Naive thymus-derived CD4-positive, alpha-beta T cell (primary cell): ENCODE data around the gene SLC6A11. TPM values are rescaled to one million over a fixed set of nuclear protein-coding genes. Genes with fewer than 3 reads are reported as not detected.

Experiments
- ATAC-seq: fragments of 150-1000 bp; cut with Tn5 transposase; 2 replicates; pipeline ENCODE4 v1.10.0; 2021; ENCODE audit warnings: mild to moderate bottlenecking, moderate library complexity
- CTCF ChIA-PET: fragments of 350-600 bp; sonication (Branson Sonifier 250); formaldehyde crosslinking; loops from one replicate; lab custom pipeline; 2021; ENCODE audit warnings: antibody characterized with exemption; lab: Charles Lee
- POLR2A ChIA-PET: fragments of 350-600 bp; sonication (Branson Sonifier 250); formaldehyde crosslinking; loops from one replicate; lab custom pipeline; 2021; ENCODE audit warnings: antibody characterized with exemption, inconsistent platforms; lab: Charles Lee
- DNase-seq, 9 donors: peaks; one replicate each; pipeline versions ENCODE4 v3.0.0 to v3.0.0-alpha.2; 2020 to 2022; ENCODE audit warnings: mixed read lengths in 1 of 9
- H3K27ac ChIP-seq: one replicate; pipeline ENCODE4 v1.7.0; 2013; ENCODE audit warnings: mild to moderate bottlenecking, low read depth, low read length, moderate library complexity
- H3K27me3 ChIP-seq, 2 donors: one replicate each; pipeline ENCODE4 v1.7.0; 2013; ENCODE audit warnings: low read length in 2 of 2, mild to moderate bottlenecking in 2 of 2, moderate library complexity in 2 of 2; ENCODE audit not compliant: control insufficient read depth in 2 of 2, insufficient read depth in 2 of 2
- H3K36me3 ChIP-seq, 3 experiments: 1 replicate in 2 of 3; 2 replicates in 1 of 3; pipeline ENCODE4 v1.7.0; 2013; ENCODE audit warnings: low read length in 3 of 3, mild to moderate bottlenecking in 3 of 3, moderate library complexity in 1 of 3; ENCODE audit not compliant: insufficient read depth in 3 of 3, control insufficient read depth in 2 of 3
- H3K4me1 ChIP-seq, 2 donors: one replicate each; pipeline ENCODE4 v1.7.0; 2013; ENCODE audit warnings: low read length in 2 of 2, mild to moderate bottlenecking in 2 of 2, moderate library complexity in 1 of 2; ENCODE audit not compliant: control insufficient read depth in 2 of 2, insufficient read depth in 2 of 2
- H3K4me3 ChIP-seq: 2 replicates; pipeline ENCODE4 v1.7.0; 2013; ENCODE audit warnings: mild to moderate bottlenecking, low read length
- H3K9me3 ChIP-seq, 3 experiments: 1 replicate in 2 of 3; 2 replicates in 1 of 3; pipeline ENCODE4 v1.7.0; 2013; ENCODE audit warnings: low read length in 3 of 3; ENCODE audit not compliant: control insufficient read depth in 2 of 3
- H3K27ac Mint-ChIP-seq, 9 donors: one replicate each; pipeline ENCODE4 v1.8.0; 2020 to 2022; ENCODE audit warnings: mixed read lengths in 9 of 9, mild to moderate bottlenecking in 8 of 9, moderate library complexity in 5 of 9, inconsistent platforms in 2 of 9
- H3K27me3 Mint-ChIP-seq, 5 donors: one replicate each; pipeline ENCODE4 v1.8.0; 2021 to 2022; ENCODE audit warnings: mixed read lengths in 5 of 5, mild to moderate bottlenecking in 1 of 5
- H3K36me3 Mint-ChIP-seq, 5 donors: one replicate each; pipeline ENCODE4 v1.8.0; 2020 to 2022; ENCODE audit warnings: mixed read lengths in 5 of 5, mild to moderate bottlenecking in 3 of 5, inconsistent platforms in 1 of 5
- H3K4me1 Mint-ChIP-seq, 7 donors: one replicate each; pipeline ENCODE4 v1.8.0; 2020 to 2022; ENCODE audit warnings: mixed read lengths in 7 of 7, mild to moderate bottlenecking in 3 of 7, inconsistent platforms in 1 of 7
- H3K4me3 Mint-ChIP-seq, 10 donors: one replicate each; pipeline ENCODE4 v1.8.0; 2020 to 2022; ENCODE audit warnings: mild to moderate bottlenecking in 10 of 10, mixed read lengths in 10 of 10, moderate library complexity in 6 of 10, inconsistent platforms in 2 of 10
- H3K9me3 Mint-ChIP-seq, 11 donors: one replicate each; pipeline ENCODE4 v1.8.0; 2020 to 2022; ENCODE audit warnings: mixed read lengths in 11 of 11, mild to moderate bottlenecking in 4 of 11, inconsistent platforms in 1 of 11, moderate library complexity in 1 of 11
- intact Hi-C, 2 donors: fragments of 100-400 bp; cut with micrococcal nuclease; formaldehyde crosslinking; loops; one replicate each; pipeline ENCODE4 v1.15.1; 2023
- polyA plus RNA-seq, 2 donors: library from polyadenylated mRNA; unstranded; fragments of 300-500 nt; fragmentation: Illumina TruSeq; gene quantifications; one replicate each; pipeline ENCODE4 v1.2.3, GENCODE V29; 2021
- total RNA-seq, 6 experiments: library from RNA in 5 of 6; stranded (reverse) in 5 of 6; gene quantifications; 1 replicate in 5 of 6; 2 replicates in 1 of 6; pipeline ENCODE4 v1.2.3 and lab custom pipeline; 2021 to 2026

Gene SLC6A11
- total and polyA plus RNA-seq, 7 experiments from 2014 or later = not detected

GRCh38 chr3:10968401-10968800, 152.4 kb downstream of the SLC6A11 start:
- H3K36me3 Mint-ChIP-seq = peaks cover 0 to 4% (median 0%) of the 10 kb centered on the region in 5 donors
- H3K27me3 Mint-ChIP-seq = peaks cover 4 to 46% (median 19%) of the 10 kb centered on the region in 5 donors
- no peaks in the 10 kb centered on the region for H3K36me3 ChIP-seq
- ChIA-PET CTCF (no interaction called here), POLR2A (no interaction called here)
- H3K9me3 ChIP-seq = no peaks in the 10 kb centered on the region
- H3K4me3 Mint-ChIP-seq = no peak overlapping the region
- no peaks in the 10 kb centered on the region for H3K4me1 ChIP-seq
- ATAC-seq (no peak), DNase-seq (no peak)
- H3K4me1 Mint-ChIP-seq = no peaks in the 10 kb centered on the region
- intact Hi-C loops = no loop called here
- no peak overlapping the region for H3K4me3 ChIP-seq
- H3K27ac Mint-ChIP-seq = peak overlapping the region in 1 of 9 donors; percentile 54
- H3K9me3 Mint-ChIP-seq = peaks cover 0 to 13% (median 0%) of the 10 kb centered on the region in 11 donors
- H3K27me3 ChIP-seq = no peaks in the 10 kb centered on the region
- no peak overlapping the region for H3K27ac ChIP-seq

- ChIA-PET POLR2A (no interaction called here), CTCF (no interaction called here)
- Histone ChIP-seq H3K9me3 (no peaks in the 10 kb centered on the region), H3K27ac (no peak overlapping the region), H3K4me3 (no peak overlapping the region), H3K4me1 (no peaks in the 10 kb centered on the region), H3K36me3 (no peaks in the 10 kb centered on the region), H3K27me3 (no peaks in the 10 kb centered on the region)
- ATAC-seq (no peak), DNase-seq (no peak)
- H3K27me3 Mint-ChIP-seq = peaks cover 4 to 45% (median 21%) of the 10 kb centered on the region in 5 donors
- H3K4me3 Mint-ChIP-seq = no peak overlapping the region
- intact Hi-C loops = no loop called here
- H3K36me3 Mint-ChIP-seq = no peaks in the 10 kb centered on the region
- no peak overlapping the region for H3K27ac Mint-ChIP-seq
- peaks cover 0 to 3% (median 0%) of the 10 kb centered on the region in 11 donors for H3K9me3 Mint-ChIP-seq
- no peaks in the 10 kb centered on the region for H3K4me1 Mint-ChIP-seq
These were observed 154.4 kb downstream of the SLC6A11 start for GRCh38 chr3:10970306-10970960.

GRCh38 chr3:10972072-10972782, 156.2 kb downstream of the SLC6A11 start:
- intact Hi-C loops = no loop called here
- H3K4me3 ChIP-seq = no peak overlapping the region
- Mint-ChIP-seq H3K27ac (no peak overlapping the region), H3K9me3 (peaks cover 0 to 2% (median 0%) of the 10 kb centered on the region in 11 donors), H3K4me1 (no peaks in the 10 kb centered on the region), H3K27me3 (peaks cover 4 to 41% (median 24%) of the 10 kb centered on the region in 5 donors), H3K4me3 (no peak overlapping the region), H3K36me3 (no peaks in the 10 kb centered on the region)
- no peak overlapping the region for H3K27ac ChIP-seq
- CTCF ChIA-PET = no interaction called here
- ATAC-seq = no peak
- no peaks in the 10 kb centered on the region for H3K9me3 ChIP-seq
- DNase-seq = no peak
- POLR2A ChIA-PET = no interaction called here
- H3K36me3 ChIP-seq = no peaks in the 10 kb centered on the region
- no peaks in the 10 kb centered on the region for H3K27me3 ChIP-seq
- no peaks in the 10 kb centered on the region for H3K4me1 ChIP-seq

GRCh38 chr3:10973046-10973595, 157.1 kb downstream of the SLC6A11 start:
- Mint-ChIP-seq H3K27me3 (peaks cover 4 to 37% (median 24%) of the 10 kb centered on the region in 5 donors), H3K4me1 (no peaks in the 10 kb centered on the region), H3K9me3 (peaks cover 0 to 2% (median 0%) of the 10 kb centered on the region in 11 donors), H3K27ac (no peak overlapping the region), H3K4me3 (no peak overlapping the region), H3K36me3 (no peaks in the 10 kb centered on the region)
- DNase-seq (no peak), ATAC-seq (no peak)
- Histone ChIP-seq H3K9me3 (no peaks in the 10 kb centered on the region), H3K27me3 (no peaks in the 10 kb centered on the region), H3K4me3 (no peak overlapping the region), H3K27ac (no peak overlapping the region), H3K36me3 (no peaks in the 10 kb centered on the region), H3K4me1 (no peaks in the 10 kb centered on the region)
- intact Hi-C loops = no loop called here
- POLR2A ChIA-PET = no interaction called here
- CTCF ChIA-PET = no interaction called here

GRCh38 chr3:10974131-10974530, 158.1 kb downstream of the SLC6A11 start:
- Histone ChIP-seq H3K27me3 (no peaks in the 10 kb centered on the region), H3K4me1 (no peaks in the 10 kb centered on the region), H3K4me3 (no peak overlapping the region), H3K36me3 (no peaks in the 10 kb centered on the region), H3K27ac (no peak overlapping the region), H3K9me3 (no peaks in the 10 kb centered on the region)
- peak overlapping the region in 1 of 9 donors; percentile 27 for H3K27ac Mint-ChIP-seq
- peaks cover 0 to 4% (median 0%) of the 10 kb centered on the region in 11 donors for H3K9me3 Mint-ChIP-seq
- ATAC-seq (no peak), DNase-seq (no peak)
- H3K4me3 Mint-ChIP-seq = no peak overlapping the region
- no peaks in the 10 kb centered on the region for H3K4me1 Mint-ChIP-seq
- intact Hi-C loops = no loop called here
- peaks cover 0 to 4% (median 0%) of the 10 kb centered on the region in 5 donors for H3K36me3 Mint-ChIP-seq
- H3K27me3 Mint-ChIP-seq = peaks cover 4 to 45% (median 27%) of the 10 kb centered on the region in 5 donors
- ChIA-PET POLR2A (no interaction called here), CTCF (no interaction called here)

GRCh38 chr3:10974746-10975375, 158.8 kb downstream of the SLC6A11 start:
- ChIA-PET POLR2A (no interaction called here), CTCF (no interaction called here)
- Histone ChIP-seq H3K27ac (no peak overlapping the region), H3K27me3 (no peaks in the 10 kb centered on the region), H3K4me1 (no peaks in the 10 kb centered on the region), H3K4me3 (no peak overlapping the region), H3K36me3 (no peaks in the 10 kb centered on the region), H3K9me3 (no peaks in the 10 kb centered on the region)
- peaks cover 0 to 4% (median 0%) of the 10 kb centered on the region in 5 donors for H3K36me3 Mint-ChIP-seq
- no peak overlapping the region for H3K27ac Mint-ChIP-seq
- no peak overlapping the region for H3K4me3 Mint-ChIP-seq
- H3K4me1 Mint-ChIP-seq = no peaks in the 10 kb centered on the region
- intact Hi-C loops = no loop called here
- ATAC-seq = no peak
- DNase-seq = no peak
- peaks cover 4 to 48% (median 31%) of the 10 kb centered on the region in 5 donors for H3K27me3 Mint-ChIP-seq
- peaks cover 0 to 5% (median 0%) of the 10 kb centered on the region in 11 donors for H3K9me3 Mint-ChIP-seq
